Calu3 (cell line): Measurements from ENCODE around the gene DLG2. TPM values are rescaled to one million over a fixed set of nuclear protein-coding genes. Genes with fewer than 3 reads are reported as not detected.

Source experiments
- BruUV-seq: library from RNA; stranded (reverse); fragments of 400-500 nt; replicated peaks from 2 replicates; lab custom pipeline; 2021; lab: Mats Ljungman, UMichigan
- CTCF ChIA-PET: fragments of 300-600 bp; sonication (Branson Sonifier 250); formaldehyde crosslinking; loops from one replicate; lab custom pipeline; 2022; ENCODE audit warnings: antibody characterized with exemption; lab: Charles Lee
- DNase-seq: peaks from one replicate; pipeline ENCODE4 v3.0.0; 2022
- H3K27ac Mint-ChIP-seq: one replicate; pipeline ENCODE4 v1.8.0; 2022; ENCODE audit warnings: mixed read lengths; ENCODE audit not compliant: unreplicated experiment
- H3K27me3 Mint-ChIP-seq: one replicate; pipeline ENCODE4 v1.8.0; 2022; ENCODE audit warnings: mixed read lengths; ENCODE audit not compliant: unreplicated experiment
- H3K36me3 Mint-ChIP-seq: one replicate; pipeline ENCODE4 v1.8.0; 2022; ENCODE audit warnings: mild to moderate bottlenecking, moderate library complexity, mixed read lengths; ENCODE audit not compliant: insufficient read depth, unreplicated experiment
- H3K4me1 Mint-ChIP-seq: one replicate; pipeline ENCODE4 v1.8.0; 2022; ENCODE audit warnings: mild to moderate bottlenecking, low read depth, mixed read lengths; ENCODE audit not compliant: unreplicated experiment
- H3K4me3 Mint-ChIP-seq: one replicate; pipeline ENCODE4 v1.8.0; 2022; ENCODE audit warnings: mild to moderate bottlenecking, low read depth, moderate library complexity, mixed read lengths; ENCODE audit not compliant: unreplicated experiment
- H3K9me3 Mint-ChIP-seq: one replicate; pipeline ENCODE4 v1.8.0; 2022; ENCODE audit warnings: low read depth, mixed read lengths; ENCODE audit not compliant: unreplicated experiment
- CTCF ChIP-seq: fragments of 200-600 bp; IDR thresholded peaks from one replicate; pipeline ENCODE4 v1.8.0; 2022; ENCODE audit warnings: antibody characterized with exemption; ENCODE audit not compliant: unreplicated experiment
- intact Hi-C: fragments of 100-400 bp; cut with micrococcal nuclease; formaldehyde crosslinking; loops from one replicate; pipeline ENCODE4 v1.10.0; 2022; ENCODE audit not compliant: unreplicated experiment
- total RNA-seq: library from RNA; stranded (reverse); gene quantifications from 2 replicates; pipeline ENCODE4 v1.2.3, GENCODE V29; 2022

The DLG2 gene
- total RNA-seq, 1 experiment from 2014 or later: 0.71 TPM

DNA sequence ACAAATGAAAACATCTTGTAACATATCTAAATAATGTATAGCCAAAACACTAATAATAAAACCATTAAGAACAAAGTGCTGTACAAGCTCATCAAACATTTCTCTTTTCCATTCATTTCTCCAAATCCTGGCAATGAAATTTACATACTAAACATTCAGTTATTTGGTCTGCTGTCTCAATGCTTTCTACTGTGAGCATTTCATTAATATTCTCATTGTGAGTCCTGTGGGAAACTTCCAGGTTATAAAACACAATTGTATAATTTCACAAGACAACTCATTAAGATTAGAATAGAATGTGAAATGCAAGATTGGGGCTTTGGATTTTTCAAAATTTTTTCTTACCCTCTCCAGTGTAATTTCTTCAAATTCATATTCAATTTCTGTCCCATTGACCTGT lies 1464.0 kb downstream of the DLG2 start:
- Mint-ChIP-seq H3K4me3 (no peak overlapping the region), H3K9me3 (no peaks in the 10 kb centered on the region), H3K27me3 (no peaks in the 10 kb centered on the region), H3K36me3 (no peaks in the 10 kb centered on the region), H3K4me1 (no peaks in the 10 kb centered on the region), H3K27ac (no peak overlapping the region)
- no peak for DNase-seq
- no peak for TF ChIP-seq CTCF
- CTCF ChIA-PET: no interaction called here
- intact Hi-C loops: no loop called here
- BruUV-seq: no TSS peak

- Mint-ChIP-seq H3K27me3 (no peaks in the 10 kb centered on the region), H3K27ac (no peak overlapping the region), H3K4me3 (no peak overlapping the region), H3K36me3 (no peaks in the 10 kb centered on the region), H3K9me3 (no peaks in the 10 kb centered on the region), H3K4me1 (no peaks in the 10 kb centered on the region)
- BruUV-seq: no TSS peak
- DNase-seq: no peak
- no peak for TF ChIP-seq CTCF
- intact Hi-C loops: no loop called here
- CTCF ChIA-PET: no interaction called here
These were observed 1469.5 kb downstream of the DLG2 start for GRCh38 chr11:84157639-84158038.

DNA sequence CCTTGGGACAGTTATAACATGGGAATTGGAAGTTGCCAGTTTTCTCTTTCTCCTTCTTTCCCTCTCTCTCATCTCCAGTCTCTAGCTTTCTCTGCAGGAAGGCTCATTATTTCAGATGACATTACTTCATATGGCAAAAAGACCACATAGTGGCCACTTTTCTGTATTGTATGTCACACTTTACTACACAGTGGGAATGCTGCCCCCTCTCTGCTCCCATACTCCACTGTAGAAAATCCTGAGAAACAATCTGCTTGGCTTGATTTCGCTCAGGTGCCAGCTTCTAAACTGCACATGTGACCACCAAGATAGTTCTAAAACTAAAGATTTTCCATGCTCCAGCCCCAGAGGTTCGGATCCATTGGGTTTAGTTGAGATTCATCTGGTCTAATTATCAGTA lies 1480.3 kb downstream of the DLG2 start:
- Mint-ChIP-seq H3K4me1 (no peaks in the 10 kb centered on the region), H3K27me3 (no peaks in the 10 kb centered on the region), H3K27ac (no peak overlapping the region), H3K4me3 (no peak overlapping the region), H3K36me3 (no peaks in the 10 kb centered on the region), H3K9me3 (no peaks in the 10 kb centered on the region)
- no peak for TF ChIP-seq CTCF
- intact Hi-C loops: no loop called here
- CTCF ChIA-PET: no interaction called here
- no peak for DNase-seq
- BruUV-seq: no TSS peak

- no peak overlapping the region for H3K4me3 Mint-ChIP-seq
- H3K27ac Mint-ChIP-seq: no peak overlapping the region
- H3K27me3 Mint-ChIP-seq: no peaks in the 10 kb centered on the region
- no peaks in the 10 kb centered on the region for H3K4me1 Mint-ChIP-seq
- intact Hi-C loops: no loop called here
- no peak for TF ChIP-seq CTCF
- BruUV-seq: no TSS peak
- H3K9me3 Mint-ChIP-seq: no peaks in the 10 kb centered on the region
- H3K36me3 Mint-ChIP-seq: no peaks in the 10 kb centered on the region
- CTCF ChIA-PET: no interaction called here
- DNase-seq: no peak
These were observed 1481.4 kb downstream of the DLG2 start for GRCh38 chr11:84145616-84146185.
